HEK293 (cell line): ENCODE results near the gene TET2.

Source experiments
- CTCF ChIP-seq: fragments of 450-650 bp; formaldehyde crosslinking; IDR thresholded peaks from 2 replicates; pipeline ENCODE4 v1.5.1; 2016; ENCODE audit warnings: missing biosample characterization, missing genetic modification characterization
- YY1 ChIP-seq: fragments of 450-650 bp; formaldehyde crosslinking; IDR thresholded peaks from 2 replicates; pipeline ENCODE4 v1.5.1; 2018; ENCODE audit warnings: missing biosample characterization, missing genetic modification characterization

GRCh38 chr4:105277702-105278101, 131.0 kb downstream of the TET2 start:
- TF ChIP-seq CTCF (tag by site-specific recombination) (no peak), YY1 (tag by site-specific recombination) (no peak)
